Stomach (tissue), 4 donors: ENCODE measurements around the gene IL2RG.

Experiments used
- EP300 ChIP-seq: sonication (generic); formaldehyde crosslinking; IDR thresholded peaks from one replicate; pipeline ENCODE4 v1.6.1; 2017; ENCODE audit warnings: antibody characterized with exemption
- POLR2AphosphoS5 ChIP-seq, 3 donors: sonication (generic); formaldehyde crosslinking; IDR thresholded peaks; one replicate each; pipeline ENCODE4 v1.6.1; 2016; ENCODE audit warnings: antibody characterized with exemption in 3 of 3

DNA sequence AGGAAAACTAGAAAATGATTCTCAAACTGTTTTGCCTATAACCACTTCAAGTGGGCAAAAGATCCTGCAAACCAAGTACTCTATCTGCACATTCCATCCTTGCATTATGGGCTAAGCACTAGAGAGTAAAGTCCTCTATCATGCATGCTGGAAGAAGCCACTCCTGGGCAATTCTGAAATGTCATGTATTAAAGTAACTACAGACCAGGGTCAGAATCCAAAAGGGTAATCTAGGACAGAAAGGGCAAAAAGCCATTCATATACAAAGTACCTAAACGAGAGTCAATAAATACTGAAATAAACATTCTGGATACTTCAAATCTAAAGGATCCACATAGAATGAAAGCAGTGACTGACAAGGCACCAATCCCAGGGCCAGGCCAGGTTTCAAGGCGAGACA, 44.3 kb downstream of the IL2RG start:
- no peak for TF ChIP-seq POLR2AphosphoS5 (IDR thresholded peaks at IDR 0.05)
- no peak for TF ChIP-seq EP300
